Activated T-helper 1 cell treated with anti-CD3 and anti-CD28 coated beads, Interleukin-2, amount 50 U/mL, for 16 hours (primary cell): ENCODE data around the gene THSD1.
"Not testable (repeated sequence)": the region's sequence is repeated elsewhere in the genome, so short reads cannot be mapped to it uniquely, and the experiment has no call there.

Source experiments
- DNase-seq, 2 donors: peaks; one replicate each; pipeline ENCODE4 v3.0.0-alpha.2; 2020; ENCODE audit warnings: low read depth in 1 of 2, low spot score in 1 of 2

Gene THSD1

DNA sequence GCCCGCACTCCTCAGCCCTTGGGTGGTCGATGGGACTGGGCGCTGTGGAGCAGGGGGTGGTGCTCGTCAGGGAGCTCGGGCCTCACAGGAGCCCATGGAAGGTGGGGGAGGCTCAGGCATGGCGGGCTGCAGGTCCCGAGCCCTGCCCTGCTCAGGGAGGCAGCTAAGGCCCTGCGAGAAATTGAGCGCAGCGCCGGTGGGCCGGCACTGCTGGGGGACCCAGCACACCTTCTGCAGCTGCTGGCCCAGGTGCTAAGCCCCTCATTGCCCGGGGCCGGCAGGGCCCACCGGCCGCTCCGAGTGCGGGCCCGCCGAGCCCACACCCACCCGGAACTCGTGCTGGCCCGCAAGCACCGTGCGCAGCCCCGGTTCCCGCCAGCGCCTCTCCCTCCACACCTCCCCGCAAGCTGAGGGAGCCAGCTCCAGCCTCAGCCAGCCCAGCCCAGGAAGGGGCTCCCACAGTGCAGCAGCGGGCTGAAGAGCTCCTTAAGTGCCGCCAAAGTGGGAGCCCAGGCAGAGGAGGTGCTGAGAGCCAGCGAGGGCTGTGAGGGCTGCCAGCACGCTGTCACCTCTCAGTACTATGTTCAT lies 2.2 kb upstream of the THSD1 start:
- not testable (repeated sequence) for DNase-seq

DNA sequence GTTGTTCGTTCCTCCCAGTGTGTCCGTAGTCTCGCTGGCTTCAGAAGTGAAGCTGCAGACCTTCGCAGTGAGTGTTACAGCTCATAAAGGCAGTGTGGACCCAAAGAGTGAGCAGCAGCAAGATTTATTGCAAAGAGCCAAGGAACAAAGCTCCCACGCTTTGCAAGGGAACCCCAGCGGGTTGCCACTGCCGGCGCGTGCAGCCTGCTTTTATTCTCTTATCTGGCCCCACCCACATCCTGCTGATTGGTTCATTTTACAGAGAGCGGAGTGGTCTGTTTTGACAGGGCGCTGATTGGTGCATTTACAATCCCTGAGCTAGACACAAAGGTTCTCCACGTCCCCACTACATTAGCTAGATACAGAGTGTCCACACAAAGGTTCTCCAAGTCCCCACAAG lies 1.5 kb upstream of the THSD1 start:
- DNase-seq: not testable (repeated sequence)

DNA sequence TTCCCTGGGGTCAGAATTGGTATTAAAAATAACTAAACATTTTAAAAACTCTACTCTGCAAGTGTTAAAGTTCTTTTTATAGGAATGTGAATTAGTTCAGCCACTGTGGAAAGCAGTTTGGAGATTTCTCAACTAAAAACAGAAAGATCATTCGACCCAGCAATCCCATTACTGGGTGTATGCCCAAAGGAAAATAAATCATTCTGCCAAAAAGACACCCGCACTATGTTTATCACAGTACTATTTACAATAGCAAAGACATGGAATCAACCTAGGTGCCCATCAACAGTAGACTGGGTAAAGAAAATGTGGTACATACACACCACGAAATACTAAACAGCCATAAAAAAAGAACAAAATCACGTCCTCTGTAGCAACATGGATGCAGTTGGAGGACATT lies 657 bp upstream of the THSD1 start:
- DNase-seq: no peak

DNA sequence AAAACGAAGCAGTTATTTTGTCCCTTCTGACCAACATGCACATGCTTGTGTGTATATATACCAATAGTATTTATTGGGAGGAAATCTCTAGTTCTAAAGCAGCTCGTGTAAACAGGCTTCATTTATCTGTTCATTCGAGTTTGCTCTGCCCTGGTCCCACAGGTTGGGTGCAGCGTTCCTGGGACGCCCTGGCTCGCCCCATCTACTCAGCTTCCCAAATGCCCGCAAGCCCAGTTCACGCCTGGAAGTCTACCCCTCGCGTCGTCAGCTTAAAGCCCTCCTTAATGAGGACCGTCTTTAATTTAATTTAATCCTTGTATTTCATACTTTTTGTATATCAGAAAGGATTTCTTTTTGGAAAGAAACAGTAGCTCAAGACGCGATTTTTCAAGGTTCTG lies 604 bp downstream of the THSD1 start:
- DNase-seq: no peak

DNA sequence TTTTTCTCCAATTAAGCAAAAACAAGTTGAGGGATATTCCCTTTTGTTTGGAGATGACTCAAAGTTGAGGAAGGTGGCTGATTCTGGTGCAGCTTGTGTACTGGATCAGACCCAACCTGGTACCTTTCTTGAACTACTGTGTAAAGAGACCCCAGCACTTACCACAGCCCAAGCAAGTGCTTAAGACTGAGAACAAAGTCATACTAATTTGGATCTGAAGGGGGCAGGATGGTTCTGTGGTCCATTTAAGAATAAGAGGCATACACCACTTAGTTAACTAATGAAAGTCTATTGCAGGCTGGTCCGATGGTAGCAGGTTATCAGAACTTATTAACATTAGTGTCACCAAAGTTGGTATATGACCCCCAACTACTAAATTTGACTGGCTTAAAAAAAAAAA lies 6.3 kb downstream of the THSD1 start:
- DNase-seq: no peak

DNA sequence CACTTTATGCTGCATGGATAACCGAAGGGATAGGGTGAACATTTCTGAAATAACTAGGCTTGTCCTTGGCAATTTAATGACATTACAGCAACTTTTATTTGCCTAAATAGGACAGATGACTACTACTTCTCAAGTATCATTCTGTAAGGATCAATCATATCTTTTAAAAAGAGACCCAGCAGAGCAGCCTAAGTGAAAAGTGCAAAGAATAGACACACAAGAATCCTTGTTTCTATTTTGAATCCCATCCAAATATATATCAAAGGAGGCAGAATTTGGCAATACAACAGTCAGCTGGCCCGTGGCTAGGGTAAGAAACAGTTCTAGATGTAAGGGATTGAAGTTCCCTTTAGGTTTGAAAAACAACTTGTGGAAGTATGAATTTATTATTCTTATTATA lies 6.9 kb downstream of the THSD1 start:
- no peak for DNase-seq

DNA sequence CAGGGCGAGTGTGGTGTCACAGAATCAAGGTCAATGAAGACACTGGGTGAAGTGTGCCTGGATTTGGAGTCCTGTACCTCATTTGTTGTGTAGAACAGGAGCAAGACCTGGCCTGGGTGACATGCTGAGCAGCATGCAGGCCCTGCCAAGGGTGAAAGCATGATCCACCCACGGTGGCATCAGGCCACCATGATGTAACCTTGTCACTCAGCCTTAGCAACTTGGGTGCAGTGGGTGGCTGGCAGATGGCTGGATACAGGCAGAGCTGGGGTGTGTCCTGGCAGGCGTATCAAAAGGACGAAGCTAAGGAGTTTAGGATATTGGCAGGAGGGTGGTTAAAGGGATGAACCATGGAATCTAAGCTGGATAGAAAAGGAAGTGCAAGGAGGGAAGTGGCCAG lies 10.3 kb downstream of the THSD1 start:
- DNase-seq: no peak

DNA sequence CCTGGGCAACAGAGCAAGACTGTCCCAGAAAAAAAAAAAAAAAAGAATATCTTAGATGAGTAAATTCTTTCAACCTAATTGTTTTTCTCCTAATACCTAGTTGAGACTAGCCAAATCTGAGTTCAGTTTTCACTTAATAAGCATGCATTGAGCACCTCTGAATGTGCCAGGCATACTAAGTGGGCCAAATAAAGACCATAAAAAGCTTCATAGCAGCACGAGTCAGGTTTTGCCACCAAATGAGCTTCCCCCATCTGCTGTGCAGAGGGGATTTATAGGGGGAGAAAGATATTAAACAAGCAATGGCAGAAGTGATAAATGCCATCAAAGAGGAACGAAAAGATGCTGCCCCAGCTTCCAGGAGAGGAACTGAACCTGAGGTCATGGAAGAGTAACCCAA lies 11.4 kb downstream of the THSD1 start:
- DNase-seq: no peak

DNA sequence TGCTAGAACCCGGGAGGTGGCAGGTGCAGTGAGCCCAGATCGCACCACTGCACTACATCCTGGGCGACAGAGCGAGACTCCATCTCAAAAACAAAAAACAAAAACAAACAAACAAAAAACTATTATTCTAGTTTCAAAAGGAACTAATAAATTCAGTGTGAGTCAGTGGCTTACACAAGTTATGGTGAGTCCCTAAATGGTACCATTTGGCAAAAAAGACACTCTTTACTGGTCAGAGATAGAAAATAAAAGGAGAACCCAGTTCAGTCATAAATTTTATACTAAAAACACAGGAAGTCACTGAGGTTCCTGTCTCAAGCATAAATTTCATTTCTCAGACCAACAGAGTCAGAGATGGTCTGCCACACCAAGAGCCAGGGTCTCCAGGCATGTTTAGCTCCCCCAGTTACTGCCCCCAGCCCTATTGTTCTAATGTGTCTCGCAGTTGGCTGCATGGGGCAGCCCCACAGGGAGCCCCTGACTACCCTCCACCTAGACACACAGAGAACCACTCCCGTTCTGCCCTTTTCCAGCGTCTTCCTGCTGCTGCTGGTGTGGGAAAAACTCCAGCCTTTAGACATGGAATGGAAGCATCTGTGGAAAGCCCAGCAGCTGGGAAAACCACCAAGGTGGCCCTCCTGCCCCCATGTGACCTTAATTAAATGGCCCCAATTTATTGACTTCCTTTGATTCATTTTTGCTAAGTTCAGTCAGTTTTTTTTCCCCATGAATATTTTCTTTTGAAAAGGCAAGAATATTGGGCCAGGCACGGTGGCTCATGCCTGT lies 12.2 kb downstream of the THSD1 start:
- DNase-seq: no peak

DNA sequence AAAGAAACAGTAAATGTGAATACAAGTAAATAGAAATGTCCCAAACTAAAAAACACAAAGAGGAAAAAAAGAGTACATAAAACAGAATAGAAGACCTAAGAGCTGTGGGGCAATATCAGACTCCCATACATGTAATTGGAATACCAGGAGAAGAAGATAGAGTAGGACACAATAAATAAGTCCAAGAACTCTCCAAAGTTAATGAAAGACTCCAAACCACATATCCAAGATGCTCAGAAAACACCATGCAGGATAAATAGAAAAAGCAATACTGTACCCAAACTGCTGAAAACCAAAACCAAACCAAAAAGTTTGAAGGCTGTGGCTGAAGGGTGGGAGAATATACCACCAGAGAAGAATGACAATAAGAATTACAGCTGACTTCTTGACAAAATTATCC lies 18.3 kb downstream of the THSD1 start:
- no peak for DNase-seq

DNA sequence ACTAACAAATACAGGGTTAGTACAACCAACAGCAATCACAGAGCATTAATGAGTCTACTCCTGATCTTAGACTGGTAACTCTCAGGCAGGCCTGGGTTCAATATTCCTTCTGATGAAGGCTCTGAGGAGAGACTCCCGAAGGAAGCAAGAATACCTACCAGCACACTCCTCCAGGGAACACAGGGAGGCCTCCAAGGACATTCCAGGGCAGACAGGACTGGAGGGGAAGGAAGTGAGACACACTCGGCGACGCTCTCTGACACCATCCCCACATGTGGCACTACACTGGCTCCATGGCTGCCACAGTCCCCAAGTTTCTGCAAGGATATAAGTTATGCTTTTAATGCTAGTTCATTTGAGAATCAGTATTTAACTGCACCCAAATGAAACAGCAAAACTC lies 20.1 kb downstream of the THSD1 start:
- no peak for DNase-seq

DNA sequence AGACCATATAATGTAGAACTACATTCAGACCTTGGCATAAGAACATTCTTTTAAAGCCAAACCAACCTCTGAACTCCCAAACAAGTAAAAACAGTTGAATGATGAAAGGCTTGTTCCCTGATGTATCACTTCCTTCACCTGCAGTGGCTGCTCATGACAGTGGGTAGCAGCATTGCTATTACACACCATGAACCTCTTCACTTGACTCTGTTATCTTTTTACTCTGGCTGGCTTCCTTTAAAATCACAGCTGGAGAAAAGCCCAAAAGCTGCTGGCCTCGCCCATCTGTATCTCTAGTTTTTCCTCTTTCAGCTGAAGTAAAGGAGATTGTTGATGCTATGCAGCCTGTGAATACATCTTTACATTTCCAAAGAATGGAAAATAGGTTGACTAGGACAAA lies 22.6 kb downstream of the THSD1 start:
- DNase-seq: no peak

DNA sequence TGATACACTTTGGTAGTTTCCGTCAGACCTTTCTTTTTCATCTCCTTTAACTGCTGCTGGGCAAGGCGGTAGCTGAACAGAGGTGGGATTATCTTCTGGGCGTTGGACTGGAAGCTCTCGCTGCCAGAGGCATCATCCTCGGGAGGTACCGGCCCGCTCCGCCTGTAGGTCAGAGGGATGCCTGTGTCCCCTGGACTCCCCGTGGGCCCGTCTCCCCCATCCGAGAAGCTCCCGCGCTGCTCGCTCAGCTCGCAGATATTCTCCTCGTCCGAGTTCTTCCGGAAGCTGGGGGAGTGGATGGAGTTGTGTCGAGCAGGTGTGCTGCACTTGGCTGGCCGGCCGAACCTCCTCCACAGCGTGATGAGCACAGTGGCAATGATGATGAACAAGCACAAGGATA lies 27.7 kb downstream of the THSD1 start:
- no peak for DNase-seq

DNA sequence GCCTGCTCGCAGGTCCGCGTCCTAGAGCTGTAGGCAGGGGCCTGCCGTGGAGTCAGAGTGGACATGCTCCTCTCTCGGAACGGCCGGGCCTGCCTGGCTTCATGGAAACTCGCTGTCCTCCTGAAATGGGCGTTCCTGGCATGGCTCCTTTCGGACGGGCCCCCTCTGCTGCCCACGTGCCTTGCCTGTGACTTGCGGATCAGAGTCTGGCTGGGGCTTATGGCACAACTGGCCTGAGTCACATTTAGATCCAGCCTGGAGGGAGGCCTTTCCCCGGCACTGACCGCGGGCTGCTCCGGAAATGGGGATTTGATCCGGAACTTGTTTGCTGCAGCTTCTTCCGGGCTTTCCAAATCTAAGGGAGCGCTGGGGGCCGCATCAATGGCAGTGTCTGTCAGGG lies 28.1 kb downstream of the THSD1 start:
- no peak for DNase-seq

DNA sequence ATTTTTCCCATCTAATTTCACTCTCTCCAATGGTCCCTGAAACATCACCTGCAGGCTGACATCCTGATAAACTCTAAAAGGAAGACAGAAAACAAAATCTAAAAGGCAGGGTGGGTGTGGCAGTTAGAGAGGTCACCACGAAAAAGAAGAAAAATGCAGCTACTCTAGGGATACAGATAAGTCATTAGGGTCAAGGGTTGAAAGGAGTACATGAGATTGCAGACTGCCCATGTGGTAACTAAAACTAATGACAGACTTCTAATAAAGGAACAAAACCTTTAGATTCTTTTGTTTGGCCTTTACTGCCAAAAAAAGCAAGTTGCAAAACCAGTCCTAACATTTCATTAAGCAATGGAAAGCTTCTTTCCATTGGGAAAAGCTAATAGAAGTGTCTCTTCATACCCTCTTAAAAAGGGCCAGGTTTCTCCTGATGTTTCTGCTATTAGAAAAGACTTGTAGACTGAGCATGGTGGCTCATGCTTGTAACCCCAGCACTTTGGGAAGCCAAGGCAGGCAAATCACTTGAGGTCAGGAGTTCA lies 31.0 kb downstream of the THSD1 start:
- no peak for DNase-seq

DNA sequence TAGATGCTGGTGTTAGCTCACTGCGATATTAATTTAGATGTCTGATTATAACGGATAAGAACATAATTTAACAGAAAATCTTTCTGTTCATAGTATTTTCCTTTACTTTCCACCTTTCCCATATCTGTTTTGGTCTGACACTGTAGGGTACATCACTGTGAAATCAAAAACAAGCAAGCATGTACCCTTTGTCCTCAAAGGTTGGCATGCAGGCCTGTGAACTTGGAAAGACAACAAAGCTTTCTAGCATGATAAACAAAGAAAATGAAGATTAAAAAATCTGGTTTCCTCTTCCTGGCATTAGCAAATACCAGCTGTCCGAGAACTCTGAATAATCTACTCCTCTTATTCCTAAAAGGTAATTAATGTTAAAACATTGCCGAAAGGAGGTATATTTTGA lies 31.6 kb downstream of the THSD1 start:
- no peak for DNase-seq

DNA sequence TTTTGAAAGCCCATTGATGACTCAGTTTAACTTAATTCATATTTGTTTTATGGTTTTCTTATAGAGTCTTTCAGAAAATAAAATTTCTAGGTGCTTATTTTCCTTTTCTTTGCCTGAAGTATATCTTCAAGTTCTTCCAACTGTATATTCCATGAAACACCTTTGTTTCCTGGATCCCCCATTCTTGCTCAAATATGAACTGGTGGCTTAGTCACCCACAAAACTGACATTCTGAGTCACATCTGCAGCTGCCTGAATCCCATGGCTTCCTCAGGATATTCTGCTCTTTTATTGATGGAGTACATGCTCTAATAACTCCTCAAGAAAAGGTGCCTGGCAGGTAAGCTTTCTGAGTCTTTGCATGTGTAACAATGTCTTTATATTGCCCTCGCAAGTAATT lies 32.7 kb downstream of the THSD1 start:
- not testable (repeated sequence) for DNase-seq

DNA sequence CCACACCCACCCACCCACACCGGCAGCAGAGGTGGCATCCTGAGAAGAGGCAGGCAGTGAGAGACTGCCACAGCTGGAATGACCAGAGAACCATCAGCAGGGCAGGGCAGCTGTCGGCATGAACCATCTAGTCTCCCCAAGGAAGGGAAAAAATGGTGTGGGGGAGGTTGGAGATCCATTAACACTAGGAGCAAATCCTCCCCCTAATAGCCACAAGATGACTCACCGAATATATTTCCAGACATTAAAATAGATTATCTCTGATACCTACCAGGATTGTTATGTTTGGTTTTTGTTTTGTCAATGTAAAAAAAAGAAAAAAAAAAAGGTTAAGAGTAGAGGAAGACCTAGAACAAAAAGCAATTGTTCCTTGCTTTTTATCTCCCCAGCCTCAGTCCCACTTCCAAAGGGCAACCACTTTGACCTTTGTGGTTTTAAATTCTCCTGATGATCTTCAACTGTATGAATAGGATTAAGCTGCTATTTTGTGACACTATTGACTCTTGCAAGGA lies 34.2 kb downstream of the THSD1 start:
- DNase-seq: no peak

DNA sequence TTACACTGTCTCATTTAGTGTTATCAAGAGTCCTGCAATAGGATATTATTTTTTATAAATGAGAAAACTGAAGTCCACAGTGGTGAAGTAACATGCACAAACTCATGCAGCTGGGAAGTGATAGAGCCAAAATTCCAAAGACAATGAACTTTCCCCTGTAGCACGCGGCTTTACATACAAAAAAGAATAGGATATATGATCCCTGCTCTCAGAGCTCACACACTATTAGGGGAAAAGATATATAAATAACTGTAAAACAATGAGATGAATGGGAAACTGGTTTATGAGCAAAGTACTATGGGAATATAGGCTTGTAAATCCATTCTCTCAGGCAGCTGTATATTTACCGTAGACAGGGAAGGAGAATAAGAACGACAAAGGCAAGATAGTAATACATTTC lies 39.7 kb downstream of the THSD1 start:
- no peak for DNase-seq

DNA sequence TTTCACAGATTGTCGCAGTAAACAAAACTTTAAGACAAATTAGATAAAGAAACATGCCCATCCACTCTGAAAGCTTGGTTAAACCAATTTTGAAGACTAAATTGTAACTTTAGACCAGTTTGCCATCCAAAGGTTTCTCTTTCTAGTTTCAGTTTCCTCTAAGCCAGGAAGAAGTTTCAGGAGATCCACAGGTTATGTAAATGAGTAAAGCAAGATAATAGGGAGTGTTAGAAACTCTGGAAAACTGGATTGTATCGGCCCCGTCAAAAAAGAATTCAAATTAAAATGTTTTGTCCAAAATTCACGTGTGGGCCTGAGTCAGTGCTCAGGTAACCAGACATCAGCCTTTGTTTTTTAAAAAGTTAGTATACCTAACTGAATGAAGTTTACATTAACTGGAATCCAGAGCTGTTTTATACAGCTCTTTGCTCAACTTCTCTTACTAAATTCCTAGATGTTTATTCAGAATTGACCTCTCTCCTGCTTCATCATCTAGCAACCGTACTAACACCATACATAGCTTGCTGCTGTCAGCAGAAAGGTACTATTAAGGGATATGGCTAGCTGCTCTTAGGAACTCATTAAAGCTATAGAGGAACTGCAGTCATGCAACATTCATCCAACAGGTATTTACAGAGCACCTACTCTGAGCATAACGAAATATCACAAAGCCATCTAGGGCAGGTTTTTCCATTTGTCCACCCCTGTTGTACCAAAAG lies 43.6 kb downstream of the THSD1 start:
- DNase-seq: not testable (repeated sequence)

DNA sequence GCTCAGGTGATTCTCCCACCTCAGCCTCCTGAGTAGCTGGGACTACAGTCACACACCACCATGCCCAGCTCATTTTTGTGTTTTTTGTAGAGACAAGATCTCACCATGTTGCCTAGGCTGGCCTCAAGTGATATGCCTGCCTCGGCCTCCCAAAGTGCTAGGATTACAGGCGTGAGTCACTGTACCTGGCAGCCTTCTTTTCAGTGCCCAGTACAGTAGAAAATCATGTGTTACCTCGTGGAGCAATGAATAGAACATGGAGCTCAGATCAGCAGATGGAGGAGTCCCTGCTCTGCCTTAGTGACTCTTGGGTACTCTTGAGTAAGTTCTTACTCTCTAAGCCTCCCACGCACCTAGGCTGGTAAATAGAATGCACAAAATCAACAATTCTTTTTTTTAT lies 44.7 kb downstream of the THSD1 start:
- DNase-seq: no peak

DNA sequence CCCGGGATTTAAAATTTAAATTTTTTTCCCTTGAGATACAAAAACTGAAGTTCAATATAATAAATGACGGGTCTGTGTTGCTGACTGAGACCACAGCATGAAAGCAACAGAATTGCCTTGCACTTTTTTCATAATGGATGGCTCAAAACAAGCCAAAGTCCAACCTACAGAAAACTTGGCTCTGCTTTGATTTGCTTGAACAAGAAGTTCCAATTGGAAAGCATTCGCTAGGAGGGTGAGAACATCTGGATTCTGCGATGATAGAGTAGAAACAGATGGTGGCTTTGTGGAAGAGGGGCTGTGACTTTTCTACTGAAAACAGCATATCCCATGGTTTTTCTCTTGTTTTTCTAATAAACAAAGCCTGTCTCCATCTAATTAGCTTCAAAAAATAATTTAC lies 46.4 kb downstream of the THSD1 start:
- DNase-seq: no peak
